Activated T-cell treated with anti-CD3 and anti-CD28 coated beads, Interleukin-2, amount 50 U/mL, for 72 hours (primary cell): ENCODE measurements around the gene USP5. TPM values are rescaled to one million over a fixed set of nuclear protein-coding genes. Genes with fewer than 3 reads are reported as not detected.
A peak's percentile ranks its signal among the peaks of the same experiment; 100 is the strongest.

Experiments
- ATAC-seq, 2 donors: fragments of 150-1000 bp; cut with Tn5 transposase; replicated peaks in 1 of 2; 2 replicates each; pipeline ENCODE4 v1.10.0; 2021; ENCODE audit warnings: moderate library complexity in 2 of 2, mild to moderate bottlenecking in 1 of 2
- DNase-seq, 2 donors: peaks; one replicate each; pipeline ENCODE4 v3.0.0; 2021 to 2022; ENCODE audit warnings: mixed read lengths in 1 of 2
- H3K27ac Mint-ChIP-seq: one replicate; pipeline ENCODE4 v1.8.0; 2022; ENCODE audit warnings: mild to moderate bottlenecking, moderate library complexity, mixed read lengths
- H3K27me3 Mint-ChIP-seq: one replicate; pipeline ENCODE4 v1.8.0; 2022; ENCODE audit warnings: low read depth, mixed read lengths
- H3K36me3 Mint-ChIP-seq, 2 donors: one replicate each; pipeline ENCODE4 v1.8.0; 2022; ENCODE audit warnings: mixed read lengths in 2 of 2, mild to moderate bottlenecking in 1 of 2; ENCODE audit not compliant: insufficient read depth in 2 of 2
- H3K4me1 Mint-ChIP-seq: one replicate; pipeline ENCODE4 v1.8.0; 2022; ENCODE audit warnings: low read depth, mixed read lengths
- H3K4me3 Mint-ChIP-seq, 2 donors: one replicate each; pipeline ENCODE4 v1.8.0; 2022; ENCODE audit warnings: mild to moderate bottlenecking in 2 of 2, mixed read lengths in 2 of 2, moderate library complexity in 2 of 2
- H3K9me3 Mint-ChIP-seq, 2 donors: one replicate each; pipeline ENCODE4 v1.8.0; 2022; ENCODE audit warnings: mixed read lengths in 2 of 2
- total RNA-seq, 2 donors: library from RNA; stranded (reverse); gene quantifications; one replicate each; pipeline ENCODE4 v1.2.3, GENCODE V29; 2022

The USP5 gene
- total RNA-seq: 100 to 1,000 TPM in 1 of 2 donors, 10 to 100 TPM in 1; 98.0 to 105 TPM

DNA sequence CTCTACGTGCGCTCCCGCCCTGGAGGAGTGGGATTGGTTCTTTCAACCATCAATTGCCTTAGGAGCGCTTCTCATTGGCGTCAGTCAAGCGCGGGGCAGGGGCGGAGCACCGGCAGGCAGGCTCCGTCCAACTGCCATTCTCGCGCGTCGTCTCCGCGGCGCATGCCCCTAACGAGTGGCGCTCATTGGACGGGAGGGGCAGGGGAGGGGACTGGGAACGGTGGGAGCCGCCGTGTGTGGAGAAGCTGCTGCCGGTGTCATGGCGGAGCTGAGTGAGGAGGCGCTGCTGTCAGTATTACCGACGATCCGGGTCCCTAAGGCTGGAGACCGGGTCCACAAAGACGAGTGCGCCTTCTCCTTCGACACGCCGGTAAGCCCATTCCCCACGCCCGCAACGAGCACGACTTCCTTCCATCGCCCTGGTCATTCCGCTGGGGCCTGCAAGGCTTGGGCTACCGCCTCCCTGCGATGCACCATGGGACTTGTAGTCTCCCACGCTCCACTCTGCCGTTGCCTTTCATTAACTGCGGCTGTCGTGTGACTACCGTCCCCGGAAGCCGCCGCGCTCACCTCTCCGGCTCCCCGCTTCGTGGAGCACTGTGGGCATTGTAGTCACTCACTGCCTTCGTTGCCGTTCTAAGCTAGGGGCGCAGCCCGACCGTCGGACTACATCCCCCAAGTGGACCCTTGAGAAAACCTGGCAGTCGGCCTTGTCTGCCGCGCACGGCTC lies at the start of gene USP5:
Gene USP5, plus strand, starts transcription at position 230 of the 730 bp plus-strand sequence. Its CDS starts 30 bp downstream, at position 260.
- Mint-ChIP-seq H3K36me3 (peaks cover 9 to 19% of the 10 kb centered on the region in 2 donors), H3K27ac (peak within 1 kb of the TSS; percentile 97), H3K4me1 (peaks cover 50% of the 10 kb centered on the region), H3K27me3 (no peaks in the 10 kb centered on the region), H3K4me3 (peak within 1 kb of the TSS; percentile 76 to 86), H3K9me3 (no peaks in the 10 kb centered on the region)
- ATAC-seq (peak; percentile 80 to 81), DNase-seq (peak; percentile 97 to 99)

GRCh38 chr12:6807170-6807569 lies 44.8 kb upstream of the USP5 start:
- H3K9me3 Mint-ChIP-seq: no peaks in the 10 kb centered on the region
- peaks cover 19% of the 10 kb centered on the region for H3K4me1 Mint-ChIP-seq
- ATAC-seq (no peak), DNase-seq (no peak)
- peaks cover 5 to 22% of the 10 kb centered on the region in 2 donors for H3K36me3 Mint-ChIP-seq
- H3K27ac Mint-ChIP-seq: no peak overlapping the region
- H3K4me3 Mint-ChIP-seq: no peak overlapping the region
- H3K27me3 Mint-ChIP-seq: no peaks in the 10 kb centered on the region

DNA sequence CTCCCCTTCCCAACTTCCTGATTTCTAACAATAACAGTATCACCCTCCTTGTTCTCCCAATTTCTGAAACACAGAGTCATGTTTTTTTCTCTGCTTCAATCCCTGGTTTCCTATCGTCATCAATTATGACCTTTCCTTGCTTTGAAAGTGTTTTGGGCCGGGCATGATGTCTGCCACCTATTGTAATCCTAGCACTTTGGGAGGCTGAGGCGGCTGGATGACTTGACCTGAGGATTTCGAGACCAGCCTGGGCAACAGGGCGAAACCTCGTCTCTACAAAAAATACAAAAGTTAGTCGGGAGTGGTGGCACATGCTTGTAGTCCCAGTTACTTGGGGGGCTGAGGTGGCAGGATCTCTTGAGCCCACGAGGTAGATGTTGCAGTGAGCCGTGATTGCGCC lies 42.9 kb upstream of the USP5 start:
- Mint-ChIP-seq H3K36me3 (peaks cover 5 to 12% of the 10 kb centered on the region in 2 donors), H3K4me3 (no peak overlapping the region), H3K27me3 (no peaks in the 10 kb centered on the region)

GRCh38 chr12:6810758-6811157 lies 41.2 kb upstream of the USP5 start:
- H3K4me1 Mint-ChIP-seq: peaks cover 21% of the 10 kb centered on the region
- H3K4me3 Mint-ChIP-seq: peak overlapping the region; percentile 0 to 12
- ATAC-seq (no peak), DNase-seq (no peak)
- no peaks in the 10 kb centered on the region for H3K9me3 Mint-ChIP-seq
- H3K27ac Mint-ChIP-seq: peak overlapping the region; percentile 8
- H3K27me3 Mint-ChIP-seq: no peaks in the 10 kb centered on the region
- H3K36me3 Mint-ChIP-seq: peaks cover 3 to 5% of the 10 kb centered on the region in 2 donors

More for the DNA sequence above, 42.9 kb upstream of the USP5 start:
- DNase-seq (no peak), ATAC-seq (no peak)
- Mint-ChIP-seq H3K4me1 (peaks cover 21% of the 10 kb centered on the region), H3K27ac (no peak overlapping the region), H3K9me3 (no peaks in the 10 kb centered on the region)

- Mint-ChIP-seq H3K27me3 (no peaks in the 10 kb centered on the region), H3K36me3 (peaks cover 9 to 10% of the 10 kb centered on the region in 2 donors), H3K9me3 (no peaks in the 10 kb centered on the region), H3K4me1 (peaks cover 21% of the 10 kb centered on the region), H3K4me3 (no peak overlapping the region), H3K27ac (no peak overlapping the region)
- DNase-seq (no peak), ATAC-seq (no peak)
Measured at GRCh38 chr12:6813363-6813762, 38.6 kb upstream of the USP5 start.

- H3K4me1 Mint-ChIP-seq: peaks cover 16% of the 10 kb centered on the region
Measured at GRCh38 chr12:6816598-6816997, 35.4 kb upstream of the USP5 start.

DNA sequence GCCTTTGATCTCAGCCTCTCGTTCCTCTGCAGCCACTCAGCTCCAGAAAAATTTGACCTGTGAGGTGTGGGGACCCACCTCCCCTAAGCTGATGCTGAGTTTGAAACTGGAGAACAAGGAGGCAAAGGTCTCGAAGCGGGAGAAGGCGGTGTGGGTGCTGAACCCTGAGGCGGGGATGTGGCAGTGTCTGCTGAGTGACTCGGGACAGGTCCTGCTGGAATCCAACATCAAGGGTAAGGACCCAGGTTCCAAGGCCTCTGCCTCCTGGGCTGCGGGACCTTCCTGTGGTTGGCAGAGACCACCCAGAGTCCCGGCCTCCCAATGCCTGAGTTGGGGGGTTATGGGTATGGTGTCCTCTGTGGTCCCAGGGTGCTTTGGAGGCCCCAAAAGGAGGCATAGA lies 34.9 kb upstream of the USP5 start:
- peaks cover 11% of the 10 kb centered on the region for H3K4me1 Mint-ChIP-seq
- peaks cover 6 to 7% of the 10 kb centered on the region in 2 donors for H3K36me3 Mint-ChIP-seq

More at GRCh38 chr12:6816598-6816997, 35.4 kb upstream of the USP5 start:
- Mint-ChIP-seq H3K4me3 (no peak overlapping the region), H3K36me3 (peaks cover 6 to 7% of the 10 kb centered on the region in 2 donors), H3K27me3 (no peaks in the 10 kb centered on the region), H3K9me3 (no peaks in the 10 kb centered on the region), H3K27ac (no peak overlapping the region)
- ATAC-seq (no peak), DNase-seq (no peak)

GRCh38 chr12:6817662-6818157 lies 34.2 kb upstream of the USP5 start:
- DNase-seq: no peak
- Mint-ChIP-seq H3K27ac (no peak overlapping the region), H3K9me3 (no peaks in the 10 kb centered on the region), H3K4me1 (peaks cover 9% of the 10 kb centered on the region), H3K27me3 (peaks cover 9% of the 10 kb centered on the region), H3K36me3 (peaks cover 6 to 7% of the 10 kb centered on the region in 2 donors), H3K4me3 (no peak overlapping the region)
- ATAC-seq: no peak

More for the DNA sequence above, 34.9 kb upstream of the USP5 start:
- no peak for DNase-seq
- H3K4me3 Mint-ChIP-seq: no peak overlapping the region
- H3K9me3 Mint-ChIP-seq: no peaks in the 10 kb centered on the region
- H3K27me3 Mint-ChIP-seq: peaks cover 3% of the 10 kb centered on the region
- no peak for ATAC-seq
- H3K27ac Mint-ChIP-seq: no peak overlapping the region

DNA sequence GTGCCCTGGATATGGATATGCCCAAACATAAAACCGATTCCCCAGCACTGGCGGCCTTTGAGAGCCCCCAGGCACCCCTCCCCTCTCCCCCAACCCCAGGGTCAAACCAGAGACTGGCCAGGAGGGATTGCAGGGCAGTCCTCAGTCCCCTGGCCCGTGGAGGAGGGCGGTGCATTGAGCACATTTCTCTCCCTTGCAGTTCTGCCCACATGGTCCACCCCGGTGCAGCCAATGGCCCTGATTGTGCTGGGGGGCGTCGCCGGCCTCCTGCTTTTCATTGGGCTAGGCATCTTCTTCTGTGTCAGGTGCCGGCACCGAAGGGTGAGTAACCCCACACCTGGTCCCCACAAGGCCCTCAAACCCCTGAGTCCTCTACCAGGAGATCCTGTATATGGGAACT lies 33.7 kb upstream of the USP5 start:
- H3K36me3 Mint-ChIP-seq: peaks cover 6 to 7% of the 10 kb centered on the region in 2 donors
- peaks cover 9% of the 10 kb centered on the region for H3K4me1 Mint-ChIP-seq
- no peak overlapping the region for H3K27ac Mint-ChIP-seq
- H3K27me3 Mint-ChIP-seq: peaks cover 14% of the 10 kb centered on the region
- ATAC-seq: no peak
- no peak for DNase-seq
- no peaks in the 10 kb centered on the region for H3K9me3 Mint-ChIP-seq
- no peak overlapping the region for H3K4me3 Mint-ChIP-seq

DNA sequence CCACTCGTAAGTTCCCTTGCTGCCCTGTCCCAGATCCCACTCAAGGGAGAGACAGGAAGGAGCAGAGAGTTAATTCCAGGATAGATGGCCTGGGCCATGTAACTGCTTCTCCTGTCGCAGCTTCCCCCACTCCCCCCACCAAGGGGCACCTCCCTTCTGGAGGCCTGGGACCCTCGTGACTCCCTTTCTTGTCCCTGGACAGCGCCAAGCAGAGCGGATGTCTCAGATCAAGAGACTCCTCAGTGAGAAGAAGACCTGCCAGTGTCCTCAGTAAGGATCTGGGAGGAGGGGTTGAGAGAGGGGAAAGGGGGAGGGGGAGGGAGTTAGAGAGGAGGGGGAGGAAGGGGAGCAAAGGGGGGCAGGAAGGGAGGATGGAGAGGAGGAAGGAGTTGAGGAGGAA lies 33.3 kb upstream of the USP5 start:
- Mint-ChIP-seq H3K9me3 (no peaks in the 10 kb centered on the region), H3K4me3 (no peak overlapping the region), H3K27ac (no peak overlapping the region), H3K4me1 (peaks cover 9% of the 10 kb centered on the region), H3K36me3 (peaks cover 6 to 7% of the 10 kb centered on the region in 2 donors), H3K27me3 (peaks cover 15% of the 10 kb centered on the region)
- DNase-seq (no peak), ATAC-seq (no peak)

GRCh38 chr12:6819106-6820030 lies 32.6 kb upstream of the USP5 start:
- Mint-ChIP-seq H3K36me3 (peaks cover 6 to 7% of the 10 kb centered on the region in 2 donors), H3K4me1 (peaks cover 9% of the 10 kb centered on the region), H3K27me3 (peaks cover 16% of the 10 kb centered on the region), H3K9me3 (no peaks in the 10 kb centered on the region), H3K27ac (no peak overlapping the region), H3K4me3 (no peak overlapping the region)
- ATAC-seq (no peak), DNase-seq (no peak)

GRCh38 chr12:6820166-6820565 lies 31.8 kb upstream of the USP5 start:
- no peak overlapping the region for H3K27ac Mint-ChIP-seq
- H3K9me3 Mint-ChIP-seq: no peaks in the 10 kb centered on the region
- peaks cover 6% of the 10 kb centered on the region in 2 donors for H3K36me3 Mint-ChIP-seq
- H3K4me1 Mint-ChIP-seq: peaks cover 9% of the 10 kb centered on the region
- ATAC-seq (no peak), DNase-seq (no peak)
- H3K4me3 Mint-ChIP-seq: no peak overlapping the region
- H3K27me3 Mint-ChIP-seq: peaks cover 24% of the 10 kb centered on the region
